ENCODE measurements around the gene UGT2A3.

DNA sequence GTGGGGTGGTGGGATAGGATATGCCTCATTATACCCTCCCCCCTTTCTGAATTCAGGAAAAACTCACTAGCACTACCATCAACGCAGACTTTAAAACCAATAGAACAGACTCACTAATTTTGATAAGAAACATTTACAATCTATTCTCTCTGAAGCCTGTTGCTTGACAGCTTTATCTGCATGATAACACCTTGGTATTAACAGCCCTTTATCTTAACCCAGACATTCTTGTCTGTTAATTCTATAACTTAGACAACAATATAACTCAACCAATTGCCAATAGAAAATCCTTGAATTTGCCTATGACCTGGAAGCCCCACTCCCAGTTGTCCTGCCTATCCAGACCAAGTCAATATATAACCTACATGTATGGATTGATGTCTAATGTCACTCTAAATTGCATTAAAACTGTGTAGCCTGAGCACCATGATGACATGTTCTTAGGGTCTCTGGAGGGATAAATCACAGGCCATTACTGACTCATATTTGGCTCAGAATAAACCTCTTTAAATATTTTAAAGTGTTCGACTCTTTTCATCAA is 1.5 kb upstream of the UGT2A3 start:
- TF ChIP-seq CTCF (IDR thresholded peaks at IDR 0.05) (no peak), POLR2A (IDR thresholded peaks at IDR 0.05) (no peak)

All from testis (tissue), 2 donors.